Stimulated activated CD8-positive, alpha-beta memory T cell treated with anti-CD3 and anti-CD28 coated beads, Interleukin-7, amount 100 ng/mL, for 24 hours (primary cell): Measurements from ENCODE around the gene CD320.
"Not testable (repeated sequence)": the region's sequence is repeated elsewhere in the genome, so short reads cannot be mapped to it uniquely, and the experiment has no call there.

Experiments used
- DNase-seq: peaks from one replicate; pipeline ENCODE4 v3.0.0-alpha.2; 2020; ENCODE audit warnings: low read depth

CD320 gene

GRCh38 chr19:8307965-8308866 is at the start of gene CD320:
CD320 (minus strand) TSS chr19:8308358; CDS start chr19:8308290, 68 bp downstream.
- DNase-seq, result peak; percentile 72

- no peak for DNase-seq
These were observed 48.9 kb upstream of the CD320 start for GRCh38 chr19:8357007-8357521.

GRCh38 chr19:8355631-8356402 is 47.7 kb upstream of the CD320 start:
- no peak for DNase-seq

- not testable (repeated sequence) for DNase-seq
These were observed 44.7 kb upstream of the CD320 start for GRCh38 chr19:8352845-8353244.

- DNase-seq, result no peak
These were observed 44.1 kb upstream of the CD320 start for GRCh38 chr19:8352134-8352827.

GRCh38 chr19:8349629-8350372 is 41.6 kb upstream of the CD320 start:
- not testable (repeated sequence) for DNase-seq

GRCh38 chr19:8343483-8343844 is 35.3 kb upstream of the CD320 start:
- no peak for DNase-seq

- peak; percentile 85 for DNase-seq
These were observed 34.7 kb upstream of the CD320 start, which contains the start of gene KANK3 for GRCh38 chr19:8342684-8343482. KANK3 (minus strand) TSS chr19:8343262; CDS start chr19:8337828, 5,434 bp downstream.

- DNase-seq, result no peak
These were observed 34.1 kb upstream of the CD320 start for GRCh38 chr19:8342316-8342683.

- not testable (repeated sequence) for DNase-seq
These were observed 33.3 kb upstream of the CD320 start for GRCh38 chr19:8341504-8341903.

GRCh38 chr19:8340341-8341096 is 32.4 kb upstream of the CD320 start:
- no peak for DNase-seq

GRCh38 chr19:8338835-8339234 is 30.7 kb upstream of the CD320 start:
- DNase-seq, result no peak

- DNase-seq, result no peak
These were observed 29.6 kb upstream of the CD320 start for GRCh38 chr19:8337728-8338127.

GRCh38 chr19:8336660-8337059 is 28.5 kb upstream of the CD320 start:
- no peak for DNase-seq

- no peak for DNase-seq
These were observed 28.0 kb upstream of the CD320 start for GRCh38 chr19:8336072-8336569.

GRCh38 chr19:8335343-8336071 is 27.3 kb upstream of the CD320 start:
- no peak for DNase-seq

GRCh38 chr19:8334458-8335342 is 26.5 kb upstream of the CD320 start:
- no peak for DNase-seq
